Suprapubic skin (tissue), 4 donors: ENCODE measurements around the gene MKKS. TPM values are rescaled to one million over a fixed set of nuclear protein-coding genes. Genes with fewer than 3 reads are reported as not detected.

Experiments used
- DNase-seq, 2 donors: peaks; one replicate each; pipeline ENCODE4 v3.0.0-alpha.2; 2019; ENCODE audit warnings: low spot score in 2 of 2
- H3K27ac ChIP-seq: fragments of 200-600 bp; sonication (generic); one replicate; pipeline ENCODE4 v1.5.1; 2019
- H3K27me3 ChIP-seq: fragments of 200-600 bp; sonication (generic); one replicate; pipeline ENCODE4 v1.5.1; 2019
- H3K36me3 ChIP-seq: fragments of 200-600 bp; sonication (generic); one replicate; pipeline ENCODE4 v1.5.1; 2019
- H3K4me1 ChIP-seq: fragments of 200-600 bp; sonication (generic); one replicate; pipeline ENCODE4 v1.5.1; 2019
- H3K4me3 ChIP-seq: fragments of 200-600 bp; sonication (generic); one replicate; pipeline ENCODE4 v1.5.1; 2019; ENCODE audit warnings: mild to moderate bottlenecking
- H3K9me3 ChIP-seq: fragments of 200-600 bp; sonication (generic); one replicate; pipeline ENCODE4 v1.5.1; 2019
- CTCF ChIP-seq, 2 donors: fragments of 200-600 bp in 1 of 2; fragments of 450-650 bp in 1 of 2; sonication (generic) in 1 of 2; IDR thresholded peaks; one replicate each; pipeline ENCODE4 v1.5.1; 2016 to 2019; ENCODE audit warnings: antibody characterized with exemption in 2 of 2, mild to moderate bottlenecking in 1 of 2, moderate library complexity in 1 of 2
- EP300 ChIP-seq: sonication (generic); formaldehyde crosslinking; IDR thresholded peaks from one replicate; pipeline ENCODE4 v1.6.1; 2017; ENCODE audit warnings: antibody characterized with exemption
- POLR2A ChIP-seq, 2 donors: fragments of 450-650 bp; IDR thresholded peaks; one replicate each; pipeline ENCODE4 v1.6.1; 2017; ENCODE audit warnings: antibody characterized with exemption in 2 of 2, mild to moderate bottlenecking in 2 of 2, moderate library complexity in 2 of 2
- POLR2AphosphoS5 ChIP-seq, 3 donors: sonication (generic); formaldehyde crosslinking; IDR thresholded peaks; one replicate each; pipeline ENCODE4 v1.6.1; 2017; ENCODE audit warnings: antibody characterized with exemption in 3 of 3
- WGBS: methylation state at CpG from one replicate; pipeline ENCODE4 v1.1.5; 2018; 5-methylcytosine and 5-hydroxymethylcytosine counted together
- total RNA-seq, 4 donors: library from RNA; depleted of rRNA; stranded (reverse); fragments of >200 nt; gene quantifications; one replicate each; pipeline ENCODE4 v1.1.0, GENCODE V29; 2016

The MKKS gene
- total RNA-seq, 4 donors from 2014 or later: 8.7 to 11.2 (median 9.6) TPM

GRCh38 chr20:10375191-10375590 is 58.8 kb downstream of the MKKS start:
- no peaks in the 10 kb centered on the region for H3K4me1 ChIP-seq
- TF ChIP-seq POLR2A (IDR thresholded peaks at IDR 0.05) (no peak), POLR2AphosphoS5 (IDR thresholded peaks at IDR 0.05) (no peak), EP300 (no peak), CTCF (IDR thresholded peaks at IDR 0.05) (no peak)
- H3K4me3 ChIP-seq: no peak overlapping the region
- no peaks in the 10 kb centered on the region for H3K36me3 ChIP-seq
- H3K27me3 ChIP-seq: no peaks in the 10 kb centered on the region
- DNase-seq: no peak
- no peaks in the 10 kb centered on the region for H3K9me3 ChIP-seq
- 62% methylated on average over 2 of the region's 2 CpGs for WGBS
- no peak overlapping the region for H3K27ac ChIP-seq

GRCh38 chr20:10374036-10374435 is 60.0 kb downstream of the MKKS start:
- H3K4me3 ChIP-seq: no peak overlapping the region
- no peak for DNase-seq
- H3K27me3 ChIP-seq: no peaks in the 10 kb centered on the region
- H3K9me3 ChIP-seq: no peaks in the 10 kb centered on the region
- H3K27ac ChIP-seq: no peak overlapping the region
- TF ChIP-seq POLR2A (IDR thresholded peaks at IDR 0.05): no peak
- TF ChIP-seq CTCF (IDR thresholded peaks at IDR 0.05): no peak
- no peak for TF ChIP-seq POLR2AphosphoS5 (IDR thresholded peaks at IDR 0.05)
- TF ChIP-seq EP300: no peak
- H3K36me3 ChIP-seq: no peaks in the 10 kb centered on the region
- WGBS: 63% methylated on average over 2 of the region's 2 CpGs
- no peaks in the 10 kb centered on the region for H3K4me1 ChIP-seq

GRCh38 chr20:10371467-10371866 is 62.6 kb downstream of the MKKS start:
- DNase-seq: no peak
- no peak overlapping the region for H3K27ac ChIP-seq
- no peaks in the 10 kb centered on the region for H3K4me1 ChIP-seq
- no peak for TF ChIP-seq EP300
- no peak for TF ChIP-seq POLR2A (IDR thresholded peaks at IDR 0.05)
- no peak for TF ChIP-seq CTCF (IDR thresholded peaks at IDR 0.05)
- TF ChIP-seq POLR2AphosphoS5 (IDR thresholded peaks at IDR 0.05): no peak
- H3K9me3 ChIP-seq: no peaks in the 10 kb centered on the region
- H3K36me3 ChIP-seq: no peaks in the 10 kb centered on the region
- no peaks in the 10 kb centered on the region for H3K27me3 ChIP-seq
- no peak overlapping the region for H3K4me3 ChIP-seq

DNA sequence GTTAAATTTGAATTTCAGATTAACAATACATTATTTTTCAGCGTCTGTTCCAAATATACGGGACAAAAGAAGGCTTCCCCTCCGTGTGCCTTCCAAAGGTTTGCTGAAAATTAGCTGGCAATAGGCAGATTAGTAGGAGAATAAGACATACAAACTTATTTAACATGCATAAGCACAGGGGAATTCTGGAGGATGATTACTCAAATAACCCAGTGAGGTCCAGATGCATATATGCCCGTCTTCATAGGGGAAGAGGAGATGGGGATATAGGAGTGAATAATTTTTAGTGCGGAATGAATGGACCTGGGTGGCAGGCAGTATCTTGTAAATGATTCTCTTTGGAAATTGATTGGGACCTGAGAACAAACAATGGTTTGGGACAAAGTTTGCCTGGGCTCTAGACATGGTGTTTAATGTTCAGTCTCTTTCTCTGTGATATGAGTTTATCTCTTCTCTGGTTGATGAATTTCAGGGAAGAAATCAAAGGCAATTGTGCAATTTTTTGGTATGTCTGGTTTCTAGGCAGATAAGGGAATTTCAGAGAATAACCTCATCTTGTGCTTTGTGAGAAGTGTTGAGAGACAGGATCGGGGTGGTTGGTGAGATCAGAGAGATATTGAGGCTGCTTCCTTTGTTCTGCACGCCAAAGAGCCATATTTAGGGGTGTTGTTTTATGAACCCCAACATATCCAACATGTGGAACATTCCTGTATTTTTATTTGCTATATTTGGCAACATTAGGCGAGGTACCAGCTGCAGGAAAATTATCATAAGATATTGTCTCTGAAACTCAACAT is 63.7 kb downstream of the MKKS start:
- no peak overlapping the region for H3K27ac ChIP-seq
- no peak for TF ChIP-seq POLR2AphosphoS5 (IDR thresholded peaks at IDR 0.05)
- no peak for TF ChIP-seq POLR2A (IDR thresholded peaks at IDR 0.05)
- TF ChIP-seq EP300: no peak
- TF ChIP-seq CTCF (IDR thresholded peaks at IDR 0.05): no peak
- WGBS: 58% methylated on average over 8 of the region's 8 CpGs

GRCh38 chr20:10369723-10370090 is 64.3 kb downstream of the MKKS start:
- H3K4me1 ChIP-seq: no peaks in the 10 kb centered on the region
- no peaks in the 10 kb centered on the region for H3K9me3 ChIP-seq
- no peak for DNase-seq
- H3K27ac ChIP-seq: no peak overlapping the region
- TF ChIP-seq CTCF (IDR thresholded peaks at IDR 0.05) (no peak), POLR2A (IDR thresholded peaks at IDR 0.05) (no peak), POLR2AphosphoS5 (IDR thresholded peaks at IDR 0.05) (no peak), EP300 (no peak)
- no peaks in the 10 kb centered on the region for H3K27me3 ChIP-seq
- no peaks in the 10 kb centered on the region for H3K36me3 ChIP-seq
- H3K4me3 ChIP-seq: no peak overlapping the region
- 56% methylated on average over 4 of the region's 4 CpGs for WGBS

More for the DNA sequence above, 63.7 kb downstream of the MKKS start:
- H3K36me3 ChIP-seq: no peaks in the 10 kb centered on the region
- no peaks in the 10 kb centered on the region for H3K4me1 ChIP-seq
- H3K27me3 ChIP-seq: no peaks in the 10 kb centered on the region
- H3K4me3 ChIP-seq: no peak overlapping the region
- DNase-seq: no peak
- H3K9me3 ChIP-seq: no peaks in the 10 kb centered on the region
